Lower leg skin (tissue), 3 donors: Measurements from ENCODE around the gene CDH13.

Experiments
- POLR2A ChIP-seq, 2 donors: fragments of 450-650 bp; IDR thresholded peaks; one replicate each; pipeline ENCODE4 v1.6.1; 2016 to 2017; ENCODE audit warnings: antibody characterized with exemption in 2 of 2, mild to moderate bottlenecking in 1 of 2, moderate library complexity in 1 of 2
- TF ChIP-seq, protein P1 (sequence below), 3 donors: fragments of 450-650 bp; IDR thresholded peaks; one replicate each; pipeline ENCODE4 v1.5.1; 2016; ENCODE audit warnings: antibody characterized with exemption in 3 of 3, mild to moderate bottlenecking in 3 of 3, moderate library complexity in 2 of 3

DNA sequence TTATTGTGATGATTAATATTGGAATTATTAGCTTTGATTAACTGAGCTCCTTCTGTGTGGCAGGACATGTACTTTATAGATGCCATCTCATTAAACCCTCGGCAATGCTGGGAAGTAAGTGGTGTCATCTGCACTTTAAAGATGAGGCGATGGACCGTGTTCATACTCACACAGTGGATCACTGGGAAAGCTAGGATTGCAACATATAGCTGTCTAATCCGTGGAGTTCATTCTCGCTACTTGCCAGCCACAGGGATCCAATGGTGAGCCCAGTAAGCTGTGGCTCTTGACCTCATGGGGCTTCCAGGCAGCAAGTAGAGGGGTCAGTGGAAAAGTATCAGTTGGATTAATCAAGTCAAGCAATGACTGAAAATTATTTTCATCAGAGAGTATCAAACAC, 587.9 kb downstream of the CDH13 start:
- TF ChIP-seq, protein P1, sequence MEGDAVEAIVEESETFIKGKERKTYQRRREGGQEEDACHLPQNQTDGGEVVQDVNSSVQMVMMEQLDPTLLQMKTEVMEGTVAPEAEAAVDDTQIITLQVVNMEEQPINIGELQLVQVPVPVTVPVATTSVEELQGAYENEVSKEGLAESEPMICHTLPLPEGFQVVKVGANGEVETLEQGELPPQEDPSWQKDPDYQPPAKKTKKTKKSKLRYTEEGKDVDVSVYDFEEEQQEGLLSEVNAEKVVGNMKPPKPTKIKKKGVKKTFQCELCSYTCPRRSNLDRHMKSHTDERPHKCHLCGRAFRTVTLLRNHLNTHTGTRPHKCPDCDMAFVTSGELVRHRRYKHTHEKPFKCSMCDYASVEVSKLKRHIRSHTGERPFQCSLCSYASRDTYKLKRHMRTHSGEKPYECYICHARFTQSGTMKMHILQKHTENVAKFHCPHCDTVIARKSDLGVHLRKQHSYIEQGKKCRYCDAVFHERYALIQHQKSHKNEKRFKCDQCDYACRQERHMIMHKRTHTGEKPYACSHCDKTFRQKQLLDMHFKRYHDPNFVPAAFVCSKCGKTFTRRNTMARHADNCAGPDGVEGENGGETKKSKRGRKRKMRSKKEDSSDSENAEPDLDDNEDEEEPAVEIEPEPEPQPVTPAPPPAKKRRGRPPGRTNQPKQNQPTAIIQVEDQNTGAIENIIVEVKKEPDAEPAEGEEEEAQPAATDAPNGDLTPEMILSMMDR (IDR thresholded peaks at IDR 0.05): no peak
- no peak for TF ChIP-seq POLR2A (IDR thresholded peaks at IDR 0.05)
